Neural progenitor cell (in vitro differentiated cells): ENCODE results near the gene FAM193A. TPM values are rescaled to one million over a fixed set of nuclear protein-coding genes. Genes with fewer than 3 reads are reported as not detected.
A peak's percentile ranks its signal among the peaks of the same experiment; 100 is the strongest.

Experiments
- DNase-seq: peaks from one replicate; pipeline ENCODE4 v3.0.0-alpha.2; 2016; ENCODE audit warnings: low spot score
- H2AFZ ChIP-seq: fragments of 200-600 bp; sonication (generic); replicated peaks from 2 replicates; pipeline ENCODE4 v1.6.1; 2016; ENCODE audit warnings: antibody characterized with exemption
- H3F3A ChIP-seq: fragments of 200-600 bp; sonication (generic); 2 replicates; pipeline ENCODE4 v1.6.1; 2016; ENCODE audit warnings: antibody characterized with exemption, low read depth
- H3K27ac ChIP-seq: fragments of 200-600 bp; sonication (generic); 2 replicates; pipeline ENCODE4 v1.5.1; 2016; ENCODE audit warnings: mild to moderate bottlenecking
- H3K27me3 ChIP-seq: fragments of 200-600 bp; sonication (generic); 2 replicates; pipeline ENCODE4 v1.6.1; 2016; ENCODE audit warnings: mild to moderate bottlenecking, moderate library complexity
- H3K36me3 ChIP-seq: fragments of 200-600 bp; sonication (generic); 2 replicates; pipeline ENCODE4 v1.5.1; 2016
- H3K4me1 ChIP-seq: fragments of 200-600 bp; sonication (generic); 2 replicates; pipeline ENCODE4 v1.6.1; 2016; ENCODE audit warnings: mixed run types
- H3K4me2 ChIP-seq: fragments of 200-600 bp; sonication (generic); 2 replicates; pipeline ENCODE4 v1.6.1; 2016
- H3K4me3 ChIP-seq: fragments of 200-600 bp; sonication (generic); 2 replicates; pipeline ENCODE4 v1.5.1; 2016
- H3K79me2 ChIP-seq: fragments of 200-600 bp; sonication (generic); 2 replicates; pipeline ENCODE4 v1.6.1; 2016; ENCODE audit warnings: low read depth
- H3K9ac ChIP-seq: fragments of 200-600 bp; sonication (generic); 2 replicates; pipeline ENCODE4 v1.6.1; 2016
- H3K9me3 ChIP-seq: fragments of 200-600 bp; sonication (generic); 2 replicates; pipeline ENCODE4 v1.5.1; 2016; ENCODE audit warnings: low read depth
- H4K20me1 ChIP-seq: fragments of 200-600 bp; sonication (generic); 2 replicates; pipeline ENCODE4 v1.6.1; 2016; ENCODE audit warnings: low read depth
- H3K27ac Mint-ChIP-seq: 3 replicates; pipeline ENCODE4 v1.8.0; 2021; ENCODE audit warnings: mixed read lengths
- H3K27me3 Mint-ChIP-seq: 2 replicates; pipeline ENCODE4 v1.8.0; 2022; ENCODE audit warnings: low read depth, mild to moderate bottlenecking, inconsistent platforms, moderate library complexity, mixed read lengths; ENCODE audit not compliant: insufficient read depth
- H3K36me3 Mint-ChIP-seq: 3 replicates; pipeline ENCODE4 v1.8.0; 2021; ENCODE audit warnings: mixed read lengths
- H3K4me1 Mint-ChIP-seq: 3 replicates; pipeline ENCODE4 v1.8.0; 2021; ENCODE audit warnings: mixed read lengths
- H3K4me3 Mint-ChIP-seq: 3 replicates; pipeline ENCODE4 v1.8.0; 2021; ENCODE audit warnings: mild to moderate bottlenecking, moderate library complexity, mixed read lengths
- H3K9me3 Mint-ChIP-seq: 3 replicates; pipeline ENCODE4 v1.8.0; 2020; ENCODE audit warnings: mixed read lengths
- EZH2 ChIP-seq: fragments of 200-600 bp; sonication (generic); IDR thresholded peaks from 2 replicates; pipeline ENCODE4 v1.6.1; 2017; ENCODE audit warnings: antibody characterized with exemption, mild to moderate bottlenecking, moderate library complexity
- EZH2phosphoT487 ChIP-seq: fragments of 200-600 bp; sonication (generic); IDR thresholded peaks from 2 replicates; pipeline ENCODE4 v1.6.1; 2017; ENCODE audit warnings: antibody characterized with exemption
- total RNA-seq: library from RNA; depleted of rRNA; stranded (reverse); fragments of >200 nt; gene quantifications from 2 replicates; pipeline ENCODE4 v1.2.3, GENCODE V29; 2015; ENCODE audit warnings: low replicate concordance
- TF ChIP-seq, protein P1 (sequence below): fragments of 200-600 bp; sonication (generic); IDR thresholded peaks from 2 replicates; pipeline ENCODE4 v1.5.1; 2017; ENCODE audit warnings: antibody characterized with exemption, mild to moderate bottlenecking

The FAM193A gene
- total RNA-seq, 1 donor from 2014 or later, result 29.1 TPM

DNA sequence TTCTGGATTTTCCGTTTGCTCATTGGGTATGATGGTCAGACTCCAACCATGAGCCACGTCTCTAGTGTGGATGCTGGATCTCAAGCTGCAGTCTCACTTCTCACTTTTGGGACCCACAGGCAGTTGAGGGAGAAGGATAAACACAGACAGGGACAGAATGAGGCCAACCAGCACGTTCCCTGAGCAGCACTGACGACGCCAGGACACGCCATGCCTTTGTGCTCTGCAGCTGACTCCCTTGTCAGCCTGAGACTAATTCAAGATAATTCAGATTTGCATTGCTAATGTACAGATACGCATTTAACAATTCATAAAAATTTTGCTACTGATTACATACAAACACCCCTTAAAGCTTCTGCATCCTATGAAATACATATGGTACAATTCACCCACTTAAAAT is 106.5 kb downstream of the FAM193A start:
- Mint-ChIP-seq H3K4me1 (peaks cover 6% of the 10 kb centered on the region), H3K36me3 (peaks cover 33% of the 10 kb centered on the region), H3K9me3 (no peaks in the 10 kb centered on the region), H3K27me3 (no peaks in the 10 kb centered on the region), H3K4me3 (no peak overlapping the region), H3K27ac (no peak overlapping the region)
- H3K27ac ChIP-seq, result no peak overlapping the region
- H3K9me3 ChIP-seq, result no peaks in the 10 kb centered on the region
- no peak overlapping the region for H3K4me3 ChIP-seq
- peaks cover 3% of the 10 kb centered on the region for H3F3A ChIP-seq
- DNase-seq, result no peak
- H3K36me3 ChIP-seq, result peaks cover 9% of the 10 kb centered on the region
- H3K4me1 ChIP-seq, result peaks cover 8% of the 10 kb centered on the region
- H3K4me2 ChIP-seq, result no peak overlapping the region
- peaks cover 15% of the 10 kb centered on the region for H4K20me1 ChIP-seq
- no peaks in the 10 kb centered on the region for H3K27me3 ChIP-seq
- no peak overlapping the region for H2AFZ ChIP-seq
- TF ChIP-seq EZH2 (no peak), EZH2phosphoT487 (no peak)
- TF ChIP-seq, protein P1, sequence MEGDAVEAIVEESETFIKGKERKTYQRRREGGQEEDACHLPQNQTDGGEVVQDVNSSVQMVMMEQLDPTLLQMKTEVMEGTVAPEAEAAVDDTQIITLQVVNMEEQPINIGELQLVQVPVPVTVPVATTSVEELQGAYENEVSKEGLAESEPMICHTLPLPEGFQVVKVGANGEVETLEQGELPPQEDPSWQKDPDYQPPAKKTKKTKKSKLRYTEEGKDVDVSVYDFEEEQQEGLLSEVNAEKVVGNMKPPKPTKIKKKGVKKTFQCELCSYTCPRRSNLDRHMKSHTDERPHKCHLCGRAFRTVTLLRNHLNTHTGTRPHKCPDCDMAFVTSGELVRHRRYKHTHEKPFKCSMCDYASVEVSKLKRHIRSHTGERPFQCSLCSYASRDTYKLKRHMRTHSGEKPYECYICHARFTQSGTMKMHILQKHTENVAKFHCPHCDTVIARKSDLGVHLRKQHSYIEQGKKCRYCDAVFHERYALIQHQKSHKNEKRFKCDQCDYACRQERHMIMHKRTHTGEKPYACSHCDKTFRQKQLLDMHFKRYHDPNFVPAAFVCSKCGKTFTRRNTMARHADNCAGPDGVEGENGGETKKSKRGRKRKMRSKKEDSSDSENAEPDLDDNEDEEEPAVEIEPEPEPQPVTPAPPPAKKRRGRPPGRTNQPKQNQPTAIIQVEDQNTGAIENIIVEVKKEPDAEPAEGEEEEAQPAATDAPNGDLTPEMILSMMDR, result no peak
- H3K9ac ChIP-seq, result no peak overlapping the region
- no peaks in the 10 kb centered on the region for H3K79me2 ChIP-seq

DNA sequence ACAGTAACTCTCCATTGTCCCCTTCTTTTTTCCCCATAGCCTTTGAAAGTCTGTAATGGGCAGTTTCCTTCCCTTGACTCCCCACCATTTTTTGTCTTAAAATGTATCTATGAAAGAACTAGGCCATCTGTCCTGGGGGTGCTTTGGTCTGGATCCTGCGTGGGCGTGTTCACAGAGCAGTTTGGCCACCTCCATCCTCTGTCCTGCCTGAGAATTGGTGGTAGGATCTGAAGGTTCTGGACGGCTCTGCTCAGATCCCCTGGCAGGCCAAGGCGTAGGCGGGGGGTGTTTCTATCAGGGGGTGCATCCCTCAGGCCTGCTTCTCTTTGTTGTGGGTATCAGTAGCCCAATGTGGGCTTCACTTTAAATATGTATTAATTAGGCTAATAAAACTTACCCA is 107.1 kb downstream of the FAM193A start:
- no peaks in the 10 kb centered on the region for H3K27me3 ChIP-seq
- peaks cover 3% of the 10 kb centered on the region for H3F3A ChIP-seq
- H3K9me3 ChIP-seq, result no peaks in the 10 kb centered on the region
- H3K4me3 ChIP-seq, result no peak overlapping the region
- Mint-ChIP-seq H3K27ac (no peak overlapping the region), H3K9me3 (no peaks in the 10 kb centered on the region), H3K4me1 (peaks cover 6% of the 10 kb centered on the region), H3K36me3 (peaks cover 36% of the 10 kb centered on the region), H3K27me3 (no peaks in the 10 kb centered on the region), H3K4me3 (no peak overlapping the region)
- TF ChIP-seq EZH2 (no peak), EZH2phosphoT487 (no peak)
- TF ChIP-seq, protein P1, result no peak
- no peak for DNase-seq
- H4K20me1 ChIP-seq, result peaks cover 15% of the 10 kb centered on the region
- H2AFZ ChIP-seq, result no peak overlapping the region
- H3K36me3 ChIP-seq, result peaks cover 9% of the 10 kb centered on the region
- H3K27ac ChIP-seq, result peak overlapping the region; percentile 73
- H3K4me2 ChIP-seq, result no peak overlapping the region
- no peaks in the 10 kb centered on the region for H3K79me2 ChIP-seq
- peaks cover 8% of the 10 kb centered on the region for H3K4me1 ChIP-seq
- no peak overlapping the region for H3K9ac ChIP-seq

DNA sequence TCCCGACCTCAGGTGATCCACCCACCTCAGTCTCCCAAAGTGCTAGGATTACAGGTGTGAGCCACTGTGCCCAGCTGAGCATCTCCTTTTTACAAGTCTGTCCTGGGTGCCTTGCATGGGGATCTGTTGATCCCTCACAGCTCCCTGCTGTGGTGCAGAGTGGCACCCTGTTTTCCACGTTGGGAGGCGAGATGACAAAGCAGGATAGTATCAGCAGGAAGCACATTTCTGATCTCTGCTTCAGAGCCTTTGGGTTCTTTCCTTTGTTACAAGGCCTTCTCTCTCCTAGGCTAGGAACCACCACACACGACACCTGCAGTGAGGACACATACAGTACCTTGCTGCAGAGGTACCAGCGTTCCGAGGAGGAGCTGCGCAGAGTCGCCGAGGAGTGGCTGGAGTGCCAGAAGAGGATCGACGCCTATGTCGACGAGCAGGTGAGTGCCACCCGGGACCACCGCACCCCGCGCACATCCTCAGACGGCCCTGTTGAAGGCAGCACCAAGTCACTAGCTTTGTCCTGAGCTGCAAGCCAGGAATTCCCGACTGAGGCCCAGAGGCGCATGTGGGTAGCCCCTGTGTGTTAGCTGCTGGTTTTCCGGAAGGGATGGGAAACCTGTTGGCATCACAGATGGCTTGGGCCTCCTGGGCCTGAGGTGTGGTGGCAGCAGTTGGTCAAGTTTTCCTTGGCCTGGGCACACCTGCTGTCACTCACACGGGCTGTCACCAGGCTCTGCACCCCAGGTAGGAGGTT is 110.1 kb downstream of the FAM193A start:
- Histone ChIP-seq H3K4me2 (no peak overlapping the region), H3K4me3 (no peak overlapping the region), H3F3A (peaks cover 3% of the 10 kb centered on the region), H3K27ac (no peak overlapping the region), H3K9ac (no peak overlapping the region), H3K27me3 (no peaks in the 10 kb centered on the region), H3K4me1 (peaks cover 8% of the 10 kb centered on the region), H3K9me3 (no peaks in the 10 kb centered on the region), H3K36me3 (peaks cover 3% of the 10 kb centered on the region), H2AFZ (no peak overlapping the region), H3K79me2 (no peaks in the 10 kb centered on the region), H4K20me1 (peaks cover 15% of the 10 kb centered on the region)
- Mint-ChIP-seq H3K27ac (no peak overlapping the region), H3K4me3 (no peak overlapping the region), H3K27me3 (peaks cover 2% of the 10 kb centered on the region), H3K9me3 (no peaks in the 10 kb centered on the region), H3K4me1 (peaks cover 6% of the 10 kb centered on the region), H3K36me3 (peaks cover 45% of the 10 kb centered on the region)
- no peak for DNase-seq
- TF ChIP-seq EZH2 (no peak), EZH2phosphoT487 (no peak)
- TF ChIP-seq, protein P1, result no peak
